ENCODE measurements around the gene GPR132. TPM values are rescaled to one million over a fixed set of nuclear protein-coding genes. Genes with fewer than 3 reads are reported as not detected.

The GPR132 gene
- total RNA-seq, 2 donors from 2014 or later = 0.68 to 1.4 TPM

- no peaks in the 10 kb centered on the region for H3K4me1 ChIP-seq (replicated peaks)
- intact Hi-C loops (cut with DNase I) = no loop called here
- 55% methylated on average over 12 of the region's 13 CpGs for WGBS
These were observed 3.7 kb downstream of the GPR132 start for GRCh38 chr14:105061428-105062047.

DNA sequence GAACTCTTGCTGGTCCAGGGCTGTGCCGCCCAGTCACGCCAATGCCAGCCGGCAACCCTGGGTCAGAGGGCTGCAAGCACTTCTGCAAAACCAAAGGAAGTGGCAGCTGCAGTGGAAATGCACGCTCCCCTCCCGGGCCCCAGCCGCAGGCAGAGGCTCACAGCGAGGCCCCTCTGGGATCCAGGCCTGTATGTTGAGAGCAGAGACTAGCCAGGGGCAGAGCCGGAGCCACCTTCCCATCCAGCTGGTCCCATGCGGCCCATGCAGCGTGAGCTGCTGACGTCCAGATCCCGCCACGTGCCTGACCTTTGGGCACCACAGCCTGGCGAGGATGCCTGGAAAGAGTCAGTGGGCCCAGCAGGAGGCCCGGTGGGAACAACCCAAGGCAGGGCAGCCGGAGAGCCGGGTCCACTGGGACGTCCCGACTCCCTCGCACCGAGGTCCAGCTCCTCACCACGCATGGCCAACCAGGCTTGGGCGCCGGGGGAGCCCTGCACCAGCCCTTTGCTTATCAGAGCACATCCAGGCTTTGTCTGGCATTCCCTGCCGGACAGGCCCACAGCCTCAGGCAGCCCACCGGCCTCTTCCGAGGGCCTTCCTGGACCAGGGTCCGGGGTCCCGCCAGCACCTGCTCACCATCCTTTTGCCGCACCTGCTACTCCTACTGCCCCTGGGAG is 4.3 kb downstream of the GPR132 start:
- no peak overlapping the region for H3K4me3 ChIP-seq
- WGBS = 82% methylated on average over 30 of the region's 30 CpGs
- H3K9me3 ChIP-seq = no peaks in the 10 kb centered on the region
- H3K36me3 ChIP-seq = no peaks in the 10 kb centered on the region
- H3K27me3 ChIP-seq (replicated peaks; ENCODE audit: insufficient read depth) = no peaks in the 10 kb centered on the region
- intact Hi-C loops (cut with DNase I) = no loop called here
- H3K27ac ChIP-seq = no peak overlapping the region
- H3K4me1 ChIP-seq (replicated peaks) = no peaks in the 10 kb centered on the region
- DNase-seq (ENCODE audit: low spot score) = no peak
- TF ChIP-seq POLR2A (IDR thresholded peaks at IDR 0.05) (no peak), POLR2AphosphoS5 (IDR thresholded peaks at IDR 0.05) (no peak)
- TF ChIP-seq, protein P1, sequence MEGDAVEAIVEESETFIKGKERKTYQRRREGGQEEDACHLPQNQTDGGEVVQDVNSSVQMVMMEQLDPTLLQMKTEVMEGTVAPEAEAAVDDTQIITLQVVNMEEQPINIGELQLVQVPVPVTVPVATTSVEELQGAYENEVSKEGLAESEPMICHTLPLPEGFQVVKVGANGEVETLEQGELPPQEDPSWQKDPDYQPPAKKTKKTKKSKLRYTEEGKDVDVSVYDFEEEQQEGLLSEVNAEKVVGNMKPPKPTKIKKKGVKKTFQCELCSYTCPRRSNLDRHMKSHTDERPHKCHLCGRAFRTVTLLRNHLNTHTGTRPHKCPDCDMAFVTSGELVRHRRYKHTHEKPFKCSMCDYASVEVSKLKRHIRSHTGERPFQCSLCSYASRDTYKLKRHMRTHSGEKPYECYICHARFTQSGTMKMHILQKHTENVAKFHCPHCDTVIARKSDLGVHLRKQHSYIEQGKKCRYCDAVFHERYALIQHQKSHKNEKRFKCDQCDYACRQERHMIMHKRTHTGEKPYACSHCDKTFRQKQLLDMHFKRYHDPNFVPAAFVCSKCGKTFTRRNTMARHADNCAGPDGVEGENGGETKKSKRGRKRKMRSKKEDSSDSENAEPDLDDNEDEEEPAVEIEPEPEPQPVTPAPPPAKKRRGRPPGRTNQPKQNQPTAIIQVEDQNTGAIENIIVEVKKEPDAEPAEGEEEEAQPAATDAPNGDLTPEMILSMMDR (IDR thresholded peaks at IDR 0.05) = no peak

More at GRCh38 chr14:105061428-105062047, 3.7 kb downstream of the GPR132 start:
- Histone ChIP-seq H3K27ac (no peak overlapping the region), H3K9me3 (no peaks in the 10 kb centered on the region), H3K4me3 (no peak overlapping the region), H3K27me3 (replicated peaks; ENCODE audit: insufficient read depth) (no peaks in the 10 kb centered on the region), H3K36me3 (no peaks in the 10 kb centered on the region)
- TF ChIP-seq POLR2AphosphoS5 (IDR thresholded peaks at IDR 0.05) (no peak), POLR2A (IDR thresholded peaks at IDR 0.05) (no peak)
- TF ChIP-seq, protein P1 (IDR thresholded peaks at IDR 0.05) = no peak
- DNase-seq (ENCODE audit: low spot score) = no peak

DNA sequence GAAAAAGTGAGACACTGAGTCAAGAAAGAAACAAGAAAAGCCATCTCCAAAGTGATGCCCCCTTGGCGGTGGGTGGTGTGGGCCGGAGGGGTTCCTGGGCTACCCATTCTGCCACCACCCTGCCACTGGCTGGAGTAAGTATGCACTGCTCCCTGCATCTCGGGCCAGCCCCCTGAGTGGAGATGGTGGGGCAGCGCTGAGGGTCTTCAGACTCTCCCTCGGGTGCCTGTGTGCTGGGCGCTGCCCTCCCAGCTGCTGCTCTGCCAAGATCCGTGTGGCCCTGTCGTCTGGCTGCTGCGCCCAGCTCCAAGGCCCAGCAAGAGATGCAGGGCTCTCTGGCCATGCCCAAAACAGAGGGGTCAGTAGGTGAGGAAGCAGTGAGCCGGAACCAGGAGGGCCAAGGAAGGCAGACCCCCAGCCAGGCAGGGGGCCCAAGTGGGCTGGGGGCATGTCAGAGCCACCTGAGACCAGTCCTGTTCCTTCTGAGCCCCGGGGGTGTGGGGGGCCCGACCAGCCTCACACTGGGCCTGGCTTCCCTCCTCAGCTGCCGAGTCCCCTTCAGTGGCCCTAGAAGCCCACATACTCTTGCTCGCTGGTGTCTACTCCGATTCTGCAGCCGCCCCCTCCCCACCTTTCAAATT is 5.2 kb downstream of the GPR132 start:
- Histone ChIP-seq H3K27ac (no peak overlapping the region), H3K4me3 (no peak overlapping the region), H3K9me3 (no peaks in the 10 kb centered on the region), H3K36me3 (no peaks in the 10 kb centered on the region), H3K4me1 (replicated peaks) (no peaks in the 10 kb centered on the region), H3K27me3 (replicated peaks; ENCODE audit: insufficient read depth) (no peaks in the 10 kb centered on the region)
- intact Hi-C loops (cut with DNase I) = no loop called here
- DNase-seq (ENCODE audit: low spot score) = no peak
- 78% methylated on average over 15 of the region's 16 CpGs for WGBS
- TF ChIP-seq, protein P1 (IDR thresholded peaks at IDR 0.05) = no peak
- no peak for TF ChIP-seq POLR2A (IDR thresholded peaks at IDR 0.05)

DNA sequence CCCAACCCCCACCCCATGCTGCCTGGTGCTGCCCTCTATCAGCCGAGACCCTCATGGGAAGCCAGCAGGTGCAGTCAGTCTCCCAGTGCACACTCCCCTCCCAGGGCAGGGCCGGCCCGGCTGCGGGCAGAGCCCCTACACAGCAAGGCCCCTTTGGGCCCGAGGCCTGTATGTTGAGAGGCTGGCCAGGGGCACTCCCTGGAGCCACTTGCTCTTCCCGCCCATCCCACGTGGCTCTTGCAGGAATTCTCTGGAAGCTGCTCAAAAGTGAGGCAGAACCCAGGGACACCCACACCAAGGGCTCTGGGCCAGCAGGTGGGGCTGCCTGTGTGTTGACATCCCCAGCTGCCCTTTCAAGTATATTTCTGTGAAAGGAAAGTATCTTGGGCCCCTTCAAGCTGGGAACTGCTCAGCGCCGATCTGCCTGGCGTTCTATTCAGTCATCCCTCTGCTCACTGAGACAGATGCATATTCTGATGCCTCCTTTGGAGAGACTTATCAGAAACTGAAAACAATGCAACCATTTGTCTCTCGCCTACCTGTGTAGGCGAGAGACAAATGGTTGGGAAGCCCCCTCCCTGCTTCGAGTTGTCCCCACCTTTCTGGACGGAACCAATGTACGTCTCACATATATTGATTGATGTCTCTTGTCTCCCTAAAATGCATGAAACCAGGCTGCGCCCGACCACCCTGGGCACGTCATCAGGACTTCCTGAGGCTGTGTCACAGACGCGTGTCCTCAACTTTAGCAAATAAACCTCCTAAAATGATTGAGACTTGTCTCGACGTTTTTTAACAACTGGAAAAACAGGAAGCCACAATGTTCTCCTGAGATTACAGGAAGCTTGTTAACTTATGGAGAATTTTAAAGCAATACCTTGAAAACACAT is 6.0 kb downstream of the GPR132 start:
- DNase-seq (ENCODE audit: low spot score) = no peak
- Histone ChIP-seq H3K27me3 (replicated peaks; ENCODE audit: insufficient read depth) (no peaks in the 10 kb centered on the region), H3K27ac (no peak overlapping the region), H3K4me3 (no peak overlapping the region), H3K9me3 (no peaks in the 10 kb centered on the region), H3K36me3 (no peaks in the 10 kb centered on the region), H3K4me1 (replicated peaks) (no peaks in the 10 kb centered on the region)
- intact Hi-C loops (cut with DNase I) = no loop called here
- WGBS = 43% methylated on average over 22 of the region's 22 CpGs
- no peak for TF ChIP-seq POLR2AphosphoS5 (IDR thresholded peaks at IDR 0.05)
- TF ChIP-seq, protein P1 (IDR thresholded peaks at IDR 0.05) = peak in 1 of 4 experiments; percentile 18

All from prostate gland (tissue), 2 donors.